Nephron (organoid): ENCODE measurements around the gene DIP2C.

Experiments used
- H3K27ac Mint-ChIP-seq, 3 experiments: 2 replicates each; pipeline ENCODE4 v1.8.0; 2020; ENCODE audit warnings: mixed read lengths in 3 of 3, mild to moderate bottlenecking in 2 of 3, moderate library complexity in 1 of 3
- H3K27me3 Mint-ChIP-seq: 2 replicates; pipeline ENCODE4 v1.8.0; 2021; ENCODE audit warnings: low read depth, mild to moderate bottlenecking, moderate library complexity, mixed read lengths
- H3K36me3 Mint-ChIP-seq: 2 replicates; pipeline ENCODE4 v1.8.0; 2020; ENCODE audit warnings: low read depth, mixed read lengths
- H3K4me1 Mint-ChIP-seq: 2 replicates; pipeline ENCODE4 v1.8.0; 2020; ENCODE audit warnings: mixed read lengths
- H3K4me3 Mint-ChIP-seq, 3 experiments: 2 replicates each; pipeline ENCODE4 v1.8.0; 2020; ENCODE audit warnings: mild to moderate bottlenecking in 3 of 3, mixed read lengths in 3 of 3, moderate library complexity in 2 of 3
- H3K9me3 Mint-ChIP-seq: 2 replicates; pipeline ENCODE4 v1.8.0; 2020; ENCODE audit warnings: mixed read lengths
- CTCF ChIP-seq, 3 experiments: fragments of 200-600 bp; sonication (generic); IDR thresholded peaks; one replicate each; pipeline ENCODE4 v1.5.0; 2021; ENCODE audit warnings: antibody characterized with exemption in 3 of 3; ENCODE audit not compliant: unreplicated experiment in 3 of 3

Gene DIP2C

GRCh38 chr10:251982-252582, 437.4 kb downstream of the DIP2C start:
- peaks cover 86% of the 10 kb centered on the region for H3K36me3 Mint-ChIP-seq
- H3K27me3 Mint-ChIP-seq = no peaks in the 10 kb centered on the region
- no peak for TF ChIP-seq CTCF (IDR thresholded peaks at IDR 0.05; ENCODE audit: unreplicated experiment in 3 of 3)

GRCh38 chr10:248307-248706, 441.2 kb downstream of the DIP2C start:
- Mint-ChIP-seq H3K4me3 (no peak overlapping the region), H3K9me3 (no peaks in the 10 kb centered on the region), H3K27ac (no peak overlapping the region), H3K27me3 (no peaks in the 10 kb centered on the region), H3K4me1 (no peaks in the 10 kb centered on the region), H3K36me3 (peaks cover 73% of the 10 kb centered on the region)
- TF ChIP-seq CTCF (IDR thresholded peaks at IDR 0.05; ENCODE audit: unreplicated experiment in 3 of 3) = no peak

More at GRCh38 chr10:251982-252582, 437.4 kb downstream of the DIP2C start:
- no peak overlapping the region for H3K4me3 Mint-ChIP-seq
- no peak overlapping the region for H3K27ac Mint-ChIP-seq
- H3K9me3 Mint-ChIP-seq = no peaks in the 10 kb centered on the region
- no peaks in the 10 kb centered on the region for H3K4me1 Mint-ChIP-seq

- peaks cover 73% of the 10 kb centered on the region for H3K36me3 Mint-ChIP-seq
- no peak overlapping the region for H3K27ac Mint-ChIP-seq
- H3K4me1 Mint-ChIP-seq = no peaks in the 10 kb centered on the region
- H3K9me3 Mint-ChIP-seq = no peaks in the 10 kb centered on the region
- TF ChIP-seq CTCF (IDR thresholded peaks at IDR 0.05; ENCODE audit: unreplicated experiment in 3 of 3) = no peak
- H3K27me3 Mint-ChIP-seq = no peaks in the 10 kb centered on the region
- H3K4me3 Mint-ChIP-seq = no peak overlapping the region
Observed at GRCh38 chr10:247480-247879, 442.0 kb downstream of the DIP2C start.

GRCh38 chr10:246431-246830, 443.0 kb downstream of the DIP2C start:
- no peaks in the 10 kb centered on the region for H3K27me3 Mint-ChIP-seq
- H3K4me3 Mint-ChIP-seq = no peak overlapping the region
- TF ChIP-seq CTCF (IDR thresholded peaks at IDR 0.05; ENCODE audit: unreplicated experiment in 3 of 3) = no peak
- peaks cover 71% of the 10 kb centered on the region for H3K36me3 Mint-ChIP-seq
- H3K9me3 Mint-ChIP-seq = no peaks in the 10 kb centered on the region
- no peak overlapping the region for H3K27ac Mint-ChIP-seq
- no peaks in the 10 kb centered on the region for H3K4me1 Mint-ChIP-seq

- Mint-ChIP-seq H3K4me3 (no peak overlapping the region), H3K36me3 (peaks cover 61% of the 10 kb centered on the region), H3K27ac (no peak overlapping the region), H3K4me1 (no peaks in the 10 kb centered on the region), H3K27me3 (no peaks in the 10 kb centered on the region), H3K9me3 (no peaks in the 10 kb centered on the region)
- TF ChIP-seq CTCF (IDR thresholded peaks at IDR 0.05; ENCODE audit: unreplicated experiment in 3 of 3) = no peak
Observed at GRCh38 chr10:244227-244626, 445.2 kb downstream of the DIP2C start.

- Mint-ChIP-seq H3K36me3 (peaks cover 54% of the 10 kb centered on the region), H3K4me1 (no peaks in the 10 kb centered on the region), H3K9me3 (no peaks in the 10 kb centered on the region), H3K27ac (no peak overlapping the region), H3K27me3 (no peaks in the 10 kb centered on the region), H3K4me3 (no peak overlapping the region)
- TF ChIP-seq CTCF (IDR thresholded peaks at IDR 0.05; ENCODE audit: unreplicated experiment in 3 of 3) = no peak
Observed at GRCh38 chr10:241966-242643, 447.4 kb downstream of the DIP2C start.
